NCI-H2171 treated with DMSO at 0.1 percent for 48 hours (cell line): ENCODE data around the gene MAP2K7.
"Not testable (repeated sequence)": the region's sequence is repeated elsewhere in the genome, so short reads cannot be mapped to it uniquely, and the experiment has no call there.

Experiments used
- DNase-seq: peaks from one replicate; lab custom pipeline; 2025; lab: John Stamatoyannopoulos, UW

Gene MAP2K7

DNA sequence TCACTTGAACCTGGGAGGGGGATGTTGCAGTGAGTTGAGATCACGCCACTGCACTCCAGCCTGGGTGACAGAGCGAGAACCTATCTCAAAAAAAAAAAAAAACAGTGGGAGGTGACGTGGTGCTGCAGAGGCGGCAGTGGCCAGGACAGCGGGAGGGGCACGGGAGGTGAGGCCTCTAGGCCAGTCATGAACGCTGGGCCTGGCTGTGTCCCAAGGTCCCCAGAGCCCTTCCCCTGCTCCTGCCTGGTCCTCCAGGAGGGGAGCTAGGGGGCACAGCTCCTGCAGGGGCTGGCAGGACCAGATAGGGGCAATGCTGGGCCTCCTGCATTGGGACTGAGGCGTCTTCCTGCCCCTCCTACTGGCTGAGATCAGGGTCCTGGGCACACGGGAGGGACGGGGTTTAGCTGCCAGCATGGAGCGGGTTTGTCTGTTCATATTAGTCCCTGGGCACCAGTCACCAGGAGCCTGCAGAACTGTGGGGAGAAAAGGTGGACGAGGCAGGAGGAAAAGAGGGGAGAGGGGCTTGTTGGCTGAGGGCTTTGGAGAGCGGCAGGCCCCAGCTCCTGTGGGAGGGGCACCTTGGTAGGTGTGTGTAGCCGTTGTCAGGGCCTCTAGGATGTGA is 4.5 kb downstream of the MAP2K7 start:
- no peak for DNase-seq

DNA sequence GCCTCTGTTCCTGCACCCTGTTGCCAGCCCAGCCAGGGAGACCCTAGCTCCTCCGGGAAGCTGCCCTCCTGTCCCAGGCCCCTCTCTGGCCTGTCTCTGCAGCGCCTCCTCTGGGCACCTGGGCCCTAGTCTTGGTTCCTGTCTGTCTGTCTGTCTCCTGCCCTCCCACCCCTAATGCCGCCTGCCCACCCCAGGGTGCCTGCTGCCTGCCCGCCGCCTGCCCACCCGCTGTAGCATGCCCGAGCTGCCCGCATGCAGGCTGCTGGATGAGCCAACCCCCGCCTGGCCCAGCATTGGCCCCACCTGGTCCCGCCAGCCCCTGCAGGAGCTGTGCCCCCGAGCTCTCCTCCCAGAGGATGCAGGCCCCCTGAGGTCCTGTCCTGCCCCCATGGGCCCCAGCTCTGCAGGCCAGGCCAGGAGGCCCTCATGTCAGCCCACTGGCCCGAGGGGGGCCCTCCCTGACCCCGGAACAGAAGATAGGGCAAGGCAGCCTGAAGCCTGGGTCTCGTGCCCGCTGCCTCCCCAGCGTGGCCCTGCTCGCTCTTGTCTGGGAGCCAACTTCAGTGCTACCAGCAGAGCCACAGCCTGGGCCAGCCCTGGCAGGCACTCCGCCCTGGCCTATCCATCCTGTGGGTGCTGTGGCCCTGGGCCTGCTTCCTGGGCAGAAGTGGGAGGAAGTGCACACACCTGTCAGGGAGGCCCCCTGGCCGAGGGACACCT is 5.2 kb downstream of the MAP2K7 start:
- DNase-seq = no peak

- no peak for DNase-seq
These were observed 5.9 kb downstream of the MAP2K7 start for GRCh38 chr19:7909471-7910067.

DNA sequence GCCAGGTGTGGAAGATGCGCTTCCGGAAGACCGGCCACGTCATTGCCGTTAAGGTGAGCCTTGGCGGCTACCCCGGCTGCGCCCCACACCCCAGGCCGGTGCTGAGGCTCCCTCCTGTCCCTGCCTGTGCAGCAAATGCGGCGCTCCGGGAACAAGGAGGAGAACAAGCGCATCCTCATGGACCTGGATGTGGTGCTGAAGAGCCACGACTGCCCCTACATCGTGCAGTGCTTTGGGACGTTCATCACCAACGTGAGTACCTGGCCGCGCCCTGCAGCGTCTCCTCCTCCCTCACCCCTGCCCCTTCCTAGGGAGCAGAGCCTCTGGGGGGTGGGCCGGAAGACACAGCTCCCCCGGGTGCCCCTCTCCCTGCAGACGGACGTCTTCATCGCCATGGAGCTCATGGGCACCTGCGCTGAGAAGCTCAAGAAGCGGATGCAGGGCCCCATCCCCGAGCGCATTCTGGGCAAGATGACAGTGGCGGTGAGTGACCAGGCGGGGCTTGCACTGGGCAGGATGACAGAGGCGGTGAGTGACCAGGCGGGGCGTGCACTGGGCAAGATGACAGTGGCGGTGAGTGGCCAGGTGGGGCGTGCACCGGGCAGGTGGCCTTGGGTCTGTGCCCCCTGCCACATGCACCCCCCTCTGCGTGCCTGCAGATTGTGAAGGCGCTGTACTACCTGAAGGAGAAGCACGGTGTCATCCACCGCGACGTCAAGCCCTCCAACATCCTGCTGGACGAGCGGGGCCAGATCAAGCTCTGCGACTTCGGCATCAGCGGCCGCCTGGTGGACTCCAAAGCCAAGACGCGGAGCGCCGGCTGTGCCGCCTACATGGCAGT is 6.9 kb downstream of the MAP2K7 start:
- no peak for DNase-seq

- no peak for DNase-seq
These were observed 7.9 kb downstream of the MAP2K7 start for GRCh38 chr19:7911508-7912143.

GRCh38 chr19:7912144-7912696 is 8.5 kb downstream of the MAP2K7 start:
- DNase-seq = no peak

GRCh38 chr19:7912697-7913564 is 9.3 kb downstream of the MAP2K7 start:
- DNase-seq = no peak

DNA sequence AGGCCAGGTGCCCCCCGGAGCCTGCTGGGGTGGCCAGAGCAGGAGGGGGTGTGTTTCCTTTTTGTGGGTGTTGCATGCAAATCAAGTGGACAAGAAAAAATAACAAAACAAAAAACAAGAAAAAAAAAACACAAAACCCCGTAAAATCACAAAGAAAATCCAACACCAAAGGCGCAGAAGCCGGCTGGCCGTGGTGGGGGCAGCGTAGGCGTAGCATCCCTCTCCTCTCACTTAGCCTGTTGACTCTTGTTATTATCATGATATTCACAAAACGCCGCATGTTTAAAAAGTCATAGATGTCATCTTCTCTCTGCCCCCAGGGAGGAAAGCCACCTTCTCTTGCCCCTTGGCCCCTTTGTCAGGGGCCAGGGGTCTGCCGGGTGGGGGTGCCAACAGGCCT is 10.0 kb downstream of the MAP2K7 start:
- DNase-seq = no peak

- DNase-seq = no peak
These were observed 10.4 kb downstream of the MAP2K7 start for GRCh38 chr19:7914099-7914498.

- no peak for DNase-seq
These were observed 10.9 kb downstream of the MAP2K7 start, which contains the start of gene TGFBR3L for GRCh38 chr19:7914598-7915045. TSS of gene TGFBR3L (plus strand) at chr19:7914830.

DNA sequence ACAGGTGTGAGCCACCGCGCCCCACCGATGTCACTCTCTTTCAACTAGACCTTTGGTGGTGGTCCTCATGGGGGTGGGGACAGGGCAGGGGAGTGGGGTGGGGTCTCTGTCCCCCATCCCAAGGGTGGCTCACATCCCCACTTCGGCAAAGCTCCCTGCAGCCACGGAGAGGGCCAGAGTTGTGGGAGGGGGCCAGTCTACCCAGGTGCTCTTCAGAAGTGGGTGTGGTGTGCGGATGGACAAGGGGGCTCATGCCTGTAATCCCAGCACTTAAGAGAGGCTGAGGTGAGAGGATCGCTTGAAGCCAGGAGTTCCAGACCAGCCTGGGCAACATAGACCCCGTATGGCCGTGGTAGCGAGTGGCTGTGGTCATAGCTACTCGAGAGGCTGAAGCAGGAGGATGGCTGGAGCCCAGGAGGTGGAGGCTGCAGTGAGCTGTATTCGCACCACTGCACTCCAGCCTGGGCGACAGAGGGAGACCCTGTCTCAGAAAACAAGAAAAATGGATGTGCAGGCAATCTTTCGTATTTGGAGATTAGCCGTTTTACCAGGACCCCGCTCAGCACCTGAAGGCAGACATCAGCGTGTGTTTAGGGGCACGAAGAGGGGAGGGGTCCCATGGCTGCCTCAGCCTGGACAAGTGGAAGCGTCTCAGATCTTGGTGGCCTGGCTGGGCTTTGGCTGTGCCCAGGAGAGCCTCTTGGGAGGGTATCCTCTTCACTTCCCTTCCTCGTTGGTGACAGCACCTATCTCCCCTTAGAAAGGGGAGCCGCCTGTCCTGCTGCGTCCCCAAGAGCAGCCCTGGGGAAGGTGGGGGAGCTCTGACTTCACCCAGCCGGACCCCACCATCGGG is 11.8 kb downstream of the MAP2K7 start:
- no peak for DNase-seq

DNA sequence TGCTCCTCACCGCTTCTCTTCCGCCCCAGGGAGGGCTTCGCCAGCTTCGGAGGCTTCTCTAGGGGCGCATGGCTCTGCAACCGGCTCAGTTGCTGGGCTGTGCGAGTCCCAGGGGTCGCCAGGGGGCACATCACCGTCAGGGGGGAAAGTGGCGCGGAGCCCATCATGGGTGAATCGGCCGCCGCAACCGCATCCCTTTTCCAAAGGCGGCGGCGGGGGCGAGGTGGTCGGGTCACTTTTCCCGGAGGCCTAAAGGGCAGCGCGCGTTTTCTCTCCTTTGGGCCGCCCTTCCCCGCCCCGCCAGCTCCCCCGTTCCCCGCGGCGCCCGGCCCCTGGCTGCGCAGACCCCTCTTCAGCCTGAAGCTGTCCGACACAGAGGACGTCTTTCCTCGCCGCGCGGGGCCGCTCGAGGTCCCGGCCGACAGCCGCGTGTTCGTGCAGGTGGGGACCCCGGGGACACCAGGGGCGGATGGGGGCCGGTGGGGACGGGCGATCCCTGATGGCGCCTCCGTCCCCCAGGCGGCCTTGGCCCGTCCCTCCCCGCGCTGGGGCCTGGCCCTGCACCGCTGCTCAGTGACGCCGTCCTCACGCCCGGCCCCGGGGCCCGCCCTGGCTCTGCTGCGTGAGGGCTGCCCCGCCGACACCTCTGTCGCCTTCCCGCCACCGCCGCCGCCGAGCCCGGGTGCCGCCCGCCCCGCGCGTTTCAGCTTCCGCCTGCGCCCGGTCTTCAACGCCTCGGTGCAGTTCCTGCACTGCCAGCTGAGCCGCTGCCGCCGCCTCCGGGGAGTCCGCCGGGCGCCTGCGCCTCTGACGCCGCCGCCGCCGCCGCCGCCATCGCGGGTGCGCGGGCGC is 12.7 kb downstream of the MAP2K7 start:
- DNase-seq = peak; percentile 51

- DNase-seq = peak; percentile 36
These were observed 13.2 kb downstream of the MAP2K7 start for GRCh38 chr19:7916955-7917266.

DNA sequence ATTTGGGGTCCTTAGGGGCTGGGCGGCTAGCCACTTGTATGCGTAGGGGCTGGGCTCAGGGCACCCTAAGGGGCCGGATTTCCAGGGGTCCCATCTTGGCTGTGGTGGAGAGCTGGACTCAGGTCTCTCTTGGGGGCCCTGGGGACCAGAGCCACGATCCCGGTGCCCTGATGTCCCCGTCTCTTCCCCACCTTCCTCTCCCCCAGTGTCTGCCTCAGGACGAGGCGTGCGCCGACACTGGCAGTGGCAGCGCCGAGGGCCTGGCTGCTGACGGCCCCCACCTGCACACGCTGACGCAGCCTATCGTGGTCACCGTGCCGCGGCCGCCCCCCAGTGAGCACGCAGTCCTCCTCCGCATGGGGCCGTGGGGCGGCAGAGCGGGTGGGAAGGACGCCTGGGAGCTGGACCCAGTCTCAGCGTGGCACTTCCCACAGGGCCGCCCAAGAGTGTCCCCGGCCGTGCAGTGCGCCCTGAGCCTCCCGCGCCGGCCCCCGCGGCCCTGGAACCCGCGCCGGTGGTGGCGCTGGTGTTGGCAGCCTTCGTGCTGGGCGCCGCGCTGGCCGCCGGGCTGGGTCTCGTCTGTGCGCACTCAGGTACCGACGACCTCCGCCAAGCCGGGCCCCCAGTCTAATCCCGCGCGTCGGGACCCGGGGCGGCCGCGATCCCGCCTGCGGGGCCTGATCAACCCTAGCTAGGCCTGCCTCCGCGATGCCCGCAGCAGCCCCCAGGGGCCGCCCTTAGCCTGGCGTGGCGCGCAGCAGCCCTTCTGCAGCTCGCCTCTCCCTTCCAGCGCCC is 13.8 kb downstream of the MAP2K7 start:
- DNase-seq = peak; percentile 49

- not testable (repeated sequence) for DNase-seq
These were observed 14.5 kb downstream of the MAP2K7 start for GRCh38 chr19:7918062-7918614.

GRCh38 chr19:7918615-7919421 is 15.1 kb downstream of the MAP2K7 start:
- no peak for DNase-seq
